IPS-NIHi11 (cell line): ENCODE measurements around the gene ANKRD39.

Experiments used
- DNase-seq: peaks from one replicate; pipeline ENCODE4 v3.0.0; 2012; ENCODE audit warnings: mixed read lengths, low spot score

ANKRD39 gene

GRCh38 chr2:96853321-96853720 lies 4.5 kb downstream of the ANKRD39 start:
- no peak for DNase-seq

- no peak for DNase-seq
Observed at GRCh38 chr2:96852667-96853066, 5.1 kb downstream of the ANKRD39 start.

- DNase-seq = no peak
Observed at GRCh38 chr2:96848264-96848663, 9.6 kb downstream of the ANKRD39 start.

- no peak for DNase-seq
Observed at GRCh38 chr2:96847586-96847985, 10.2 kb downstream of the ANKRD39 start.

- no peak for DNase-seq
Observed at GRCh38 chr2:96846825-96847224, 11.0 kb downstream of the ANKRD39 start.

- DNase-seq = no peak
Observed at GRCh38 chr2:96844405-96844808, 13.4 kb downstream of the ANKRD39 start.

GRCh38 chr2:96843538-96844268 lies 14.1 kb downstream of the ANKRD39 start, which contains the start of gene ANKRD23:
Gene ANKRD23, minus strand, starts transcription at chr2:96844021. Its CDS starts 29 bp downstream, at chr2:96843992.
- no peak for DNase-seq

- no peak for DNase-seq
Observed at GRCh38 chr2:96842600-96842999, 15.2 kb downstream of the ANKRD39 start.

GRCh38 chr2:96841701-96842495 lies 15.9 kb downstream of the ANKRD39 start:
- DNase-seq = no peak

- no peak for DNase-seq
Observed at GRCh38 chr2:96839875-96840850, 17.7 kb downstream of the ANKRD39 start.

GRCh38 chr2:96839293-96839874 lies 18.4 kb downstream of the ANKRD39 start:
- DNase-seq = no peak

GRCh38 chr2:96838345-96839292 lies 19.2 kb downstream of the ANKRD39 start:
- DNase-seq = no peak

GRCh38 chr2:96837575-96837974 lies 20.2 kb downstream of the ANKRD39 start:
- DNase-seq = no peak

GRCh38 chr2:96835830-96836229 lies 22.0 kb downstream of the ANKRD39 start:
- no peak for DNase-seq

GRCh38 chr2:96832754-96833507 lies 24.9 kb downstream of the ANKRD39 start:
- peak; percentile 92 for DNase-seq

- no peak for DNase-seq
Observed at GRCh38 chr2:96832408-96832753, 25.4 kb downstream of the ANKRD39 start.

- peak; percentile 71 for DNase-seq
Observed at GRCh38 chr2:96831679-96832078, 26.1 kb downstream of the ANKRD39 start.

GRCh38 chr2:96830044-96830562 lies 27.7 kb downstream of the ANKRD39 start:
- no peak for DNase-seq

- DNase-seq = no peak
Observed at GRCh38 chr2:96828874-96829273, 28.9 kb downstream of the ANKRD39 start.

- no peak for DNase-seq
Observed at GRCh38 chr2:96828436-96828835, 29.4 kb downstream of the ANKRD39 start.
